Trophoblast cell (in vitro differentiated cells and primary cell): ENCODE measurements around the gene DLX5. TPM values are rescaled to one million over a fixed set of nuclear protein-coding genes. Genes with fewer than 3 reads are reported as not detected.
"Not testable (repeated sequence)": the region's sequence is repeated elsewhere in the genome, so short reads cannot be mapped to it uniquely, and the experiment has no call there.

Experiments used
- DNase-seq, 2 donors: peaks; one replicate each; pipeline ENCODE4 v3.0.0-alpha.2; 2016
- H2AFZ ChIP-seq: 2 replicates; pipeline ENCODE4 v1.6.1; 2013; ENCODE audit warnings: low read length, moderate library complexity, mild to moderate bottlenecking; ENCODE audit not compliant: insufficient read depth, poor library complexity
- H2AK5ac ChIP-seq: 2 replicates; pipeline ENCODE4 v1.6.1; 2013; ENCODE audit warnings: mild to moderate bottlenecking, low read length
- H2BK120ac ChIP-seq: 2 replicates; pipeline ENCODE4 v1.6.1; 2013; ENCODE audit warnings: low read length, mild to moderate bottlenecking, moderate library complexity; ENCODE audit not compliant: insufficient read depth, poor library complexity
- H2BK12ac ChIP-seq: 2 replicates; pipeline ENCODE4 v1.6.1; 2013; ENCODE audit warnings: mild to moderate bottlenecking, low read length, moderate library complexity
- H2BK5ac ChIP-seq: 2 replicates; pipeline ENCODE4 v1.6.1; 2013; ENCODE audit warnings: low read length, low read depth, moderate library complexity, mild to moderate bottlenecking; ENCODE audit not compliant: poor library complexity
- H3K14ac ChIP-seq: 2 replicates; pipeline ENCODE4 v1.6.1; 2013; ENCODE audit warnings: mild to moderate bottlenecking, low read length
- H3K18ac ChIP-seq: 2 replicates; pipeline ENCODE4 v1.6.1; 2013; ENCODE audit warnings: mild to moderate bottlenecking, low read length
- H3K23ac ChIP-seq: 2 replicates; pipeline ENCODE4 v1.6.1; 2013; ENCODE audit warnings: low read length
- H3K27ac ChIP-seq: 2 replicates; pipeline ENCODE4 v1.5.1; 2013; ENCODE audit warnings: low read depth, mild to moderate bottlenecking, inconsistent platforms, low read length, moderate library complexity
- H3K27me3 ChIP-seq: 2 replicates; pipeline ENCODE4 v1.6.1; 2013; ENCODE audit warnings: inconsistent platforms, mild to moderate bottlenecking, low read length, moderate library complexity; ENCODE audit not compliant: insufficient read depth
- H3K36me3 ChIP-seq, 2 experiments: 1 replicate in 1 of 2; 2 replicates in 1 of 2; pipeline ENCODE4 v1.6.1; 2013; ENCODE audit warnings: low read length in 2 of 2, mild to moderate bottlenecking in 2 of 2, moderate library complexity in 1 of 2; ENCODE audit not compliant: insufficient read depth in 2 of 2, control insufficient read depth in 1 of 2
- H3K4ac ChIP-seq: 2 replicates; pipeline ENCODE4 v1.6.1; 2013; ENCODE audit warnings: low read depth, mild to moderate bottlenecking, low read length, moderate library complexity
- H3K4me1 ChIP-seq, 2 experiments: 1 replicate in 1 of 2; 2 replicates in 1 of 2; pipeline ENCODE4 v1.6.1; 2013; ENCODE audit warnings: low read length in 2 of 2, mild to moderate bottlenecking in 2 of 2, moderate library complexity in 1 of 2; ENCODE audit not compliant: insufficient read depth in 2 of 2, control insufficient read depth in 1 of 2
- H3K4me2 ChIP-seq: 2 replicates; pipeline ENCODE4 v1.6.1; 2013; ENCODE audit warnings: inconsistent platforms, mild to moderate bottlenecking, low read length, moderate library complexity
- H3K4me3 ChIP-seq: 2 replicates; pipeline ENCODE4 v1.5.1; 2013; ENCODE audit warnings: mild to moderate bottlenecking, low read depth, low read length, inconsistent platforms
- H3K79me1 ChIP-seq: one replicate; pipeline ENCODE4 v1.6.1; 2013; ENCODE audit warnings: low read length
- H3K79me2 ChIP-seq: 2 replicates; pipeline ENCODE4 v1.6.1; 2013; ENCODE audit warnings: low read length, mild to moderate bottlenecking; ENCODE audit not compliant: control insufficient read depth, insufficient read depth, poor library complexity
- H3K9ac ChIP-seq: 2 replicates; pipeline ENCODE4 v1.6.1; 2013; ENCODE audit warnings: mild to moderate bottlenecking, low read length
- H3K9me3 ChIP-seq: 2 replicates; pipeline ENCODE4 v1.6.1; 2013; ENCODE audit warnings: low read depth, mild to moderate bottlenecking, control low read depth, inconsistent platforms, low read length; ENCODE audit not compliant: insufficient read depth
- H4K12ac ChIP-seq: 2 replicates; pipeline ENCODE4 v1.6.1; 2013; ENCODE audit warnings: low read depth, mild to moderate bottlenecking, low read length, moderate library complexity
- H4K8ac ChIP-seq: 2 replicates; pipeline ENCODE4 v1.6.1; 2013; ENCODE audit warnings: low read depth, mild to moderate bottlenecking, low read length, moderate library complexity
- H4K91ac ChIP-seq: one replicate; pipeline ENCODE4 v1.6.1; 2013; ENCODE audit warnings: low read depth, mild to moderate bottlenecking, low read length, moderate library complexity
- WGBS: extraction: QIAGEN DNeasy Blood & Tissue Kit; methylation state at CpG from one replicate; pipeline ENCODE4 v1.1.7; 2013; ENCODE audit warnings: missing lambda C conversion rate; ENCODE audit not compliant: insufficient read length, insufficient coverage; ENCODE audit errors: extremely low coverage; 5-methylcytosine and 5-hydroxymethylcytosine counted together
- polyA plus RNA-seq: library from polyadenylated mRNA; stranded (reverse); fragments of 200-250 nt; gene quantifications from 2 replicates; pipeline ENCODE4 v1.2.3, GENCODE V29; 2013

Gene DLX5
- 71.1 and 72.5 TPM in 2 replicates for polyA plus RNA-seq

GRCh38 chr7:97024209-97025129 is at the start of gene DLX5:
Gene DLX5 (minus strand): TSS chr7:97024831. CDS start chr7:97024623, 208 bp downstream.
- Histone ChIP-seq H3K4me2 (peak within 1 kb of the TSS; percentile 82), H3K79me2 (peaks cover 16% of the 10 kb centered on the region), H3K14ac (peak within 1 kb of the TSS; percentile 85), H4K12ac (peak within 1 kb of the TSS; percentile 44), H3K9ac (peak within 1 kb of the TSS; percentile 90), H3K79me1 (peaks cover 30% of the 10 kb centered on the region), H2BK5ac (peak within 1 kb of the TSS; percentile 44), H3K27me3 (no peaks in the 10 kb centered on the region), H3K18ac (peak within 1 kb of the TSS; percentile 93), H2BK120ac (peak within 1 kb of the TSS; percentile 45), H4K8ac (peak within 1 kb of the TSS; percentile 42), H4K91ac (peak within 1 kb of the TSS; percentile 64), H2BK12ac (peak within 1 kb of the TSS; percentile 51), H3K4ac (peak within 1 kb of the TSS; percentile 85), H3K4me3 (peak within 1 kb of the TSS; percentile 93), H3K9me3 (no peaks in the 10 kb centered on the region), H3K36me3 (peaks cover 10 to 11% of the 10 kb centered on the region in 2 experiments), H3K4me1 (peaks cover 23 to 38% of the 10 kb centered on the region in 2 experiments), H3K23ac (no peak within 1 kb of the TSS), H3K27ac (peak within 1 kb of the TSS; percentile 66), H2AK5ac (no peak within 1 kb of the TSS), H2AFZ (peak within 1 kb of the TSS; percentile 56)
- no CpG with 5 or more reads among the region's 60 CpGs for WGBS
- peak; percentile 77 to 89 for DNase-seq

- not testable (repeated sequence) for H4K12ac ChIP-seq, H3K79me1 ChIP-seq, H2BK120ac ChIP-seq, H4K8ac ChIP-seq, H2AFZ ChIP-seq, H3K4me2 ChIP-seq, H3K18ac ChIP-seq, H3K27ac ChIP-seq, H2BK5ac ChIP-seq, H3K4me1 ChIP-seq, H4K91ac ChIP-seq, H3K9me3 ChIP-seq, H3K14ac ChIP-seq, H2BK12ac ChIP-seq, H3K79me2 ChIP-seq, DNase-seq, H3K9ac ChIP-seq, H3K27me3 ChIP-seq, H2AK5ac ChIP-seq, H3K23ac ChIP-seq, H3K36me3 ChIP-seq, H3K4ac ChIP-seq, H3K4me3 ChIP-seq
- WGBS, result no CpG with 5 or more reads among the region's 2 CpGs
Observed at GRCh38 chr7:97072025-97072424, 47.4 kb upstream of the DLX5 start.

GRCh38 chr7:97064972-97065587 is 40.4 kb upstream of the DLX5 start:
- H3K23ac ChIP-seq, result no peak overlapping the region
- H3K4me2 ChIP-seq, result no peak overlapping the region
- H3K9me3 ChIP-seq, result no peaks in the 10 kb centered on the region
- H3K27ac ChIP-seq, result no peak overlapping the region
- H3K79me1 ChIP-seq, result no peaks in the 10 kb centered on the region
- H4K8ac ChIP-seq, result no peak overlapping the region
- no peak overlapping the region for H3K18ac ChIP-seq
- DNase-seq, result peak; percentile 11 to 83
- no CpG with 5 or more reads among the region's 5 CpGs for WGBS
- no peaks in the 10 kb centered on the region for H3K4me1 ChIP-seq
- H3K4ac ChIP-seq, result no peak overlapping the region
- H4K12ac ChIP-seq, result no peak overlapping the region
- no peak overlapping the region for H2BK5ac ChIP-seq
- H2AK5ac ChIP-seq, result no peak overlapping the region
- no peaks in the 10 kb centered on the region for H3K36me3 ChIP-seq
- H3K4me3 ChIP-seq, result no peak overlapping the region
- no peak overlapping the region for H3K14ac ChIP-seq
- no peaks in the 10 kb centered on the region for H3K79me2 ChIP-seq
- H2AFZ ChIP-seq, result no peak overlapping the region
- H4K91ac ChIP-seq, result no peak overlapping the region
- no peak overlapping the region for H2BK120ac ChIP-seq
- H3K9ac ChIP-seq, result no peak overlapping the region
- H3K27me3 ChIP-seq, result no peaks in the 10 kb centered on the region
- H2BK12ac ChIP-seq, result no peak overlapping the region

GRCh38 chr7:97064020-97064419 is 39.4 kb upstream of the DLX5 start:
- no peak overlapping the region for H2BK5ac ChIP-seq
- H3K27ac ChIP-seq, result no peak overlapping the region
- H3K14ac ChIP-seq, result no peak overlapping the region
- H4K12ac ChIP-seq, result no peak overlapping the region
- no peak overlapping the region for H4K8ac ChIP-seq
- H3K18ac ChIP-seq, result no peak overlapping the region
- WGBS, result no CpG with 5 or more reads among the region's 3 CpGs
- H3K27me3 ChIP-seq, result no peaks in the 10 kb centered on the region
- H3K4me2 ChIP-seq, result no peak overlapping the region
- no peaks in the 10 kb centered on the region for H3K9me3 ChIP-seq
- no peak overlapping the region for H3K4me3 ChIP-seq
- H2BK12ac ChIP-seq, result no peak overlapping the region
- no peaks in the 10 kb centered on the region for H3K79me2 ChIP-seq
- H3K36me3 ChIP-seq, result no peaks in the 10 kb centered on the region
- H2AK5ac ChIP-seq, result no peak overlapping the region
- no peak overlapping the region for H3K23ac ChIP-seq
- H2BK120ac ChIP-seq, result no peak overlapping the region
- H3K4me1 ChIP-seq, result no peaks in the 10 kb centered on the region
- H3K79me1 ChIP-seq, result no peaks in the 10 kb centered on the region
- no peak overlapping the region for H3K4ac ChIP-seq
- H3K9ac ChIP-seq, result no peak overlapping the region
- H2AFZ ChIP-seq, result no peak overlapping the region
- no peak for DNase-seq
- no peak overlapping the region for H4K91ac ChIP-seq
